ENCODE data around the gene TMEM266.
"Not testable (repeated sequence)": the region's sequence is repeated elsewhere in the genome, so short reads cannot be mapped to it uniquely, and the experiment has no call there.

TMEM266 gene, protein sequence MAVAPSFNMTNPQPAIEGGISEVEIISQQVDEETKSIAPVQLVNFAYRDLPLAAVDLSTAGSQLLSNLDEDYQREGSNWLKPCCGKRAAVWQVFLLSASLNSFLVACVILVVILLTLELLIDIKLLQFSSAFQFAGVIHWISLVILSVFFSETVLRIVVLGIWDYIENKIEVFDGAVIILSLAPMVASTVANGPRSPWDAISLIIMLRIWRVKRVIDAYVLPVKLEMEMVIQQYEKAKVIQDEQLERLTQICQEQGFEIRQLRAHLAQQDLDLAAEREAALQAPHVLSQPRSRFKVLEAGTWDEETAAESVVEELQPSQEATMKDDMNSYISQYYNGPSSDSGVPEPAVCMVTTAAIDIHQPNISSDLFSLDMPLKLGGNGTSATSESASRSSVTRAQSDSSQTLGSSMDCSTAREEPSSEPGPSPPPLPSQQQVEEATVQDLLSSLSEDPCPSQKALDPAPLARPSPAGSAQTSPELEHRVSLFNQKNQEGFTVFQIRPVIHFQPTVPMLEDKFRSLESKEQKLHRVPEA

DNA sequence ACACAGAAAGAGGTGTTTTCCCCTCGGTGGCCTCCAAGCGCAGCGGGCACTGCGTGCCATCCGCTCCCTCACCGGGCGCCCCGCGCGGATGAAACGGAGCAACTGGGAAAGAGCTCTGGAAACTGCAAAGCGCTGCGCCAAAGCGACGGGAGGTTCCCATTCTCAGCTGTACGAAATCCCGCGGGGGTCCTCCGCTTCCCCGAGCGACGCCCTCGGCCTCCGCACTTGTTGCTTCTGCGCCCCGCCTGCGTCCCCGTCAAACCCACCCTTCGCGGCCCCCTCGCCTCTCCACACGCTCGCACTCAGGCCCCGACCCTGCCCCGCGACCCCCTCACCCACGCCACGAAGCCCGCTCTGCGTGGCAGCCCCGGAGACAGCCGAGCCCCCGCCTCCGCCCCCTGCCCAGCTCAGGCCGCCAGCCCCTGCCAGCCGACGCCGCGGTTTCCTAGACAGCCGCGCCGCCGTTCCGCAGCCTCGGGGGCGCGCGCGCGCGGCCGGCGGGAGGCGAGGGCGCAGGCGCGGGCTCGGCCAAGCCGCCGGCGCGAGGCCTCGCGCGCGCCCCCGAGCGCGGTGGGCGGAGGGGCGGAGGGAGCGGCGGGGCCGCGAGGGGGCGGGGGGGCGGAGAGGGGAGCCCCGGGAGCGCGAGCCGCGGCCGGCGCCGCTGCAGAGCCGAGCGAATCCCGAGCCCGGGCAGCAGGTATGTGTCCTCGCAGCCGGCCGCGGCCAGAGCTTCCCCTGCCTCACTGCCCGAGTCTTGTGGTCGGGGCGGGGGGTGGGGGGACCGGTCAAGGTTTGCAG is at the start of gene TMEM266:
TMEM266 (plus strand) TSS at position 666 of the 798 bp plus-strand sequence. CDS start 74,279 bp downstream, outside the sequence.
- DNase-seq = peak; percentile 42
- H3K4me1 Mint-ChIP-seq (ENCODE audit: low read depth) = peaks cover 49% of the 10 kb centered on the region
- H3K36me3 Mint-ChIP-seq (ENCODE audit: low read depth) = no peaks in the 10 kb centered on the region
- no peaks in the 10 kb centered on the region for H3K9me3 Mint-ChIP-seq
- peak within 1 kb of the TSS; percentile 67 for H3K4me3 Mint-ChIP-seq
- H3K27ac Mint-ChIP-seq = no peak within 1 kb of the TSS
- peaks cover 71% of the 10 kb centered on the region for H3K27me3 Mint-ChIP-seq

DNA sequence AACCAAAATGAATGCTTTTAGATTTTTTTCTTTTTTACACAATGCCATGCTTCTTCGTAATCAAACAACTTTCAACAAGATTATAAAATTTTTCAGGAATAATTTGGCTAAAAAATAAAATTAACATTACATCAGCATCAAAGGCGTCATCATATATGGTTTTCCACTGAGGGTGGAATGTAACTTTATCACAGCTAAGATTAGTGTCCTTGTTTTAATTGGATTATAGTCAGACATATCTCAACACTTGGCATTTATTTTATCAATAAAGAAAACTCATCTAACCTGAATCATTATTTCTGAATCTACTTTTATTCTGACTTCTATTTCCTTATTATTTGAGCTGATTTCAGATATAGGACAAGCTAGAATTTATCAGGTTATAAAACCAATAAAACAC is 49.2 kb upstream of the TMEM266 start:
- Mint-ChIP-seq H3K4me3 (no peak overlapping the region), H3K4me1 (ENCODE audit: low read depth) (peaks cover 5% of the 10 kb centered on the region), H3K27me3 (peaks cover 37% of the 10 kb centered on the region), H3K9me3 (peaks cover 3% of the 10 kb centered on the region), H3K27ac (no peak overlapping the region), H3K36me3 (ENCODE audit: low read depth) (no peaks in the 10 kb centered on the region)
- DNase-seq = no peak

DNA sequence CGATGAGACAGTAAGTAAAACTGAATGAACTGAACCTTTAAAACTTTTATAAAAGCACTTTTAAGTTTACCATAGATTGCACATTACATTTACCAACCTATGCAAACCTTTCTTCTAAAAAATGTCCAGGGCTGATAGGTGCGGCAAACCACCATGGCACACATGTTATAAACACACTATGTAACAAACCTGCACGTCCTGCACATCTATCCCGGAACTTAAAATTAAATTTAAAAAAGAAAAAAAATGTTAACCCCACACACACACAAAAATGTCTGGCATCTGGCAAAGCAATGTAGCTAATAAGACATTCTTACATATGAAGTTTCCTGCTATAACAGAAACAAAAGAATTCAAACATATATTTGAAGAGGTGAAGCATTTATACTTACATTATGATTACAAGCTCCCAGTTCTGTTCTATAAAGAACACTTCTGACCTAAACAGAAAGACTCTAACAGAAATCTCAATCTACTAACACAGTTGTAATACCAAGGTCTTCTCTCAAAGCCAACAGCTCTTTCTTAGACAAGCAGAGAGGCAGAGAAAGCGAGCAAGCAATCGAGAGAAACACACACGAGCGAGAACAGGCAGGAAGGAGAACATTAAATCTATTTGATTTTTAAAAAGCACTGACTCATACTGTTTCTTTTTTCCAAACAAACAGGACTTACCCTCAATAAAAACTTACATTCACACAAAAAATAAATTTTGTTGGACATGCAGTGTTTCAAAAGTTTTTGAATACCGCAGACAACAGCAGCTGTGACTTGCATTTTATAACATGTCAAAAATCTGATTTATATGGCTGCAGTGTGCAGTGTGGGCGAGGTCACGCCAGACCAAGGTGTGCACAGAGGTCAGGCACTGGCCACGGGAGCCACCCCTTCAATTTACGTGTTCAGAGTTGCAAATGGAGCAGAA is 47.9 kb upstream of the TMEM266 start, which contains the start of gene NRG4:
NRG4 (minus strand) TSS at position 798 of the 925 bp plus-strand sequence. CDS start 1,194 bp downstream, outside the sequence.
- no peak within 1 kb of the TSS for H3K4me3 Mint-ChIP-seq
- no peaks in the 10 kb centered on the region for H3K36me3 Mint-ChIP-seq (ENCODE audit: low read depth)
- H3K9me3 Mint-ChIP-seq = peaks cover 9% of the 10 kb centered on the region
- no peak within 1 kb of the TSS for H3K27ac Mint-ChIP-seq
- peaks cover 5% of the 10 kb centered on the region for H3K4me1 Mint-ChIP-seq (ENCODE audit: low read depth)
- H3K27me3 Mint-ChIP-seq = peaks cover 45% of the 10 kb centered on the region
- DNase-seq = no peak

DNA sequence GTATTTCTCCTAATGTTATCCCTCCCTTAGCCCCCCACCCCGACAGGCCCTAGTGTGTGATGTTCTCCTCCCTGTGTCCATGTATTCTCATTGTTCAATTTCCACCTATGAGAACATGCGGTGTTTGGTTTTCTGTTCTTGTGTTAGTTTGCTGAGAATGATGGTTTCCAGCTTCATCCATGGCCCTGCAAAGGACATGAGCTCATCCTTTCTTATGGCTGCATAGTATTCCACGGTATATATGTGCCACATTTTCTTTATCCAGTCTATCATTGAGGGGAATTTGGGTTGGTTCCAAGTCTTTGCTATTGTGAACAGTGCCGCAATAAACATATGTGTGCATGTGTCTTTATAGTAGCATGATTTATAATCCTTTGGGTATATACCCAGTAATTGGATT is 46.3 kb upstream of the TMEM266 start:
- peaks cover 15% of the 10 kb centered on the region for H3K9me3 Mint-ChIP-seq
- H3K4me1 Mint-ChIP-seq (ENCODE audit: low read depth); H3K27ac Mint-ChIP-seq; DNase-seq; H3K36me3 Mint-ChIP-seq (ENCODE audit: low read depth); H3K4me3 Mint-ChIP-seq: not testable (repeated sequence)
- peaks cover 50% of the 10 kb centered on the region for H3K27me3 Mint-ChIP-seq

DNA sequence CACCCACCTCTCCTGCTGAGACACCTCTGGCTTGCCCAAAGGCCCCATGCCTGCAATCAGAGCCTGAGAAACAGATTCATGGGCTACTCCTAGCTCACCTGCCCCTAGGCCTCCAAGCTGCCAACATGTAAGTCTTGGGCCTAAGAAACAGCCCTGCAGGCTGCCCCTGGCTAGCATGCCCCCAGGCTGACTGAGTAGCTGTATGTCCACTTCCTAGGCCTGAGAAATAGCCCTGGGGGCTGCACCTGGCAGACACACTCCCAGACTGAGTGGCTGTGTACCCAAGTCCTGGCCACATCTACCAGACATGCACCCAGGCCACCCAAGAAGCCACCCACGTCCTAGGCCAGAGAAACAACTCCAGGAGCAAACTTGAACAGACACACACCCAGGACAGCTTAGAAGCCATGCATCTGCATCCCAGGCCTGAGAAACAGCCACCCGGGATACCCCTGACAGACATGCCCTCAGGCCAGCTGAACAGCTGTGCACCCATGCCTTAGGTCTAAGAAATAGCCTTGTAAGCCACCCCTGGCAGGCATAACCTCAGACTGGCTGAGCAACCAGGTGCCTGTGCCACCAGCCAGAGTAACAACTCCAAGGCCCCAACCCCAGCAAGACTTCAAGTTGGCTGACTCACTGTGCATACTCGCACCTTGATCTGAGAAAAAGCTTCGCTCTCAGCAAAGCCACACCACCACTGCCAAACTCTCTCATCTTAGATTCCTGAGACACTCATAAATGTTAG is 35.6 kb upstream of the TMEM266 start:
- Mint-ChIP-seq H3K36me3 (ENCODE audit: low read depth) (no peaks in the 10 kb centered on the region), H3K4me3 (no peak overlapping the region), H3K27me3 (peaks cover 29% of the 10 kb centered on the region), H3K9me3 (peaks cover 19% of the 10 kb centered on the region), H3K4me1 (ENCODE audit: low read depth) (no peaks in the 10 kb centered on the region), H3K27ac (no peak overlapping the region)
- DNase-seq = no peak

DNA sequence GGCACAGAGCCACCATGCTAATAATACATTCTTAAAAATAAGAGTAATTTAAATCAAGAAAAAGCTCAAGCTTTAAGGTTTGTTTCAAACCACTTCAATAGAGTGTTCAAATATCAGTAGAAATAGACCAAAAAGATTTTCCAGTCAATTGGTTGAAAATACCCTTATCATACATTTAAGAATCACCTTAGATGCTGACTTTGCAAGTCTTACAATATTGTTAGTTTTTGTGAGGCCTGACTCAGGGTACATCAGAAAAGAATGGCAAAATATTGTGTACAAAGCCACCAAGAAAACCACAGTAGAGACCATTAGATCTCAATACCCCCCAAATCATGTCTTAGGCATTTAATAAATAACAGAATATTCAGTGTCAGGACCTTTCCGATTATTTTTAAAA is 27.7 kb upstream of the TMEM266 start:
- no peak overlapping the region for H3K27ac Mint-ChIP-seq
- peaks cover 11% of the 10 kb centered on the region for H3K27me3 Mint-ChIP-seq
- H3K4me1 Mint-ChIP-seq (ENCODE audit: low read depth) = no peaks in the 10 kb centered on the region
- H3K36me3 Mint-ChIP-seq (ENCODE audit: low read depth) = no peaks in the 10 kb centered on the region
- DNase-seq = no peak
- peaks cover 3% of the 10 kb centered on the region for H3K9me3 Mint-ChIP-seq
- H3K4me3 Mint-ChIP-seq = no peak overlapping the region

DNA sequence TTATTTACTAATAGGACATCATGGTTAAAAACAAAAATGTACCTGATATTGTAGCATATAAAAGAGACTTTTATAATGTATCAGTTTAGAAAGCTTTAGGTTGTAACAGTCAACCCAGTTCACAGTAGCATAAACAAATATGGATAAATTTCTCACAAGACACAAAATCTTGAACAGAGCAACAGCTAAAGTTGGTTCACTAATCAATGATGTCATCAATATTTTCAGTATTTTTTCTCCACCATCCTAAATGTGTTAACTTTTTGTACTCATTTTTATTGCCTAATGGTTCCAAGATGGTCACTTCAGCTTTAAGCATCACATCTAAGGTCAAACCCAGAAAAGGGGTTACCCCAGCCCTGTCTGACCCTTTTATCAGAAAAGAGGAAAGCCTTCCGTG is 26.3 kb upstream of the TMEM266 start:
- Mint-ChIP-seq H3K9me3 (no peaks in the 10 kb centered on the region), H3K27me3 (peaks cover 15% of the 10 kb centered on the region), H3K36me3 (ENCODE audit: low read depth) (no peaks in the 10 kb centered on the region), H3K4me1 (ENCODE audit: low read depth) (no peaks in the 10 kb centered on the region), H3K4me3 (no peak overlapping the region), H3K27ac (no peak overlapping the region)
- no peak for DNase-seq

DNA sequence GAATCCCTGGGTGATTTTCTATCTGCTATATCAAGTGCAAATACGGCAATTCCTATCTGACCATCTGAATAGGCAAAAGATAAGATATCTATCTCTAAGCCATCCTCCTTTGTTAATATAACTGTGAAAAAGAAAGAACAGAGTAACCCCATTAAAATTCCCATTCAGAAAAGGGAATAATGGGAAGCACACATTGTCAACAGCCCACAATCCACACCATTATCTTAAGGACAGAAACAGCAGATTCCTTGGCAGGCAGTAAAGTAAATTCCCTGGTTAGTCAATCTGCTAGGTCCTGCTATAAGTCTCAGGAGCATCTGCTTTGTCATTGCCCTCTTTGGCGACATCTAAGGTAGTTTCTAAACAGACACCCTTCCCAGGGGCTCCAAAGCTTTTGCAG is 25.7 kb upstream of the TMEM266 start:
- H3K27me3 Mint-ChIP-seq = peaks cover 21% of the 10 kb centered on the region

DNA sequence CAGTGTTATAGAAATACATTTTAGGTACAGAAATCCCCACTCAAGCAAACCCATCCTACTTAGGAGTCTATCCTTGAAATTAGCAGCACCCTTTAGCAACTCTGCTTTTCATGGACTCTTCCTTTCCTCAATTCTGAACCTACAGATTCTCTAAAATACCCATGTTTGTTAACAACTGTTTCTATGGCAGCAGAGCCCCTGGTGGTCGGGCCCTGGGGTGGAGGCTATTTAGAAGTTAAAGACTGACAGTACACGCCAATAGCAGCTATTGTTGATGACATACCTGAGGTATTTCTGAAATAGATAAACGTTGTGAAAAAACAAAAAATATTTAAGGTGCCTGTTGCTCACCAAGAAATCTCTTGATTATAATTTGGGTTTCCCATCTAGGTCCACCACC is 24.2 kb upstream of the TMEM266 start:
- H3K9me3 Mint-ChIP-seq = peaks cover 3% of the 10 kb centered on the region
- H3K4me3 Mint-ChIP-seq = no peak overlapping the region
- H3K4me1 Mint-ChIP-seq (ENCODE audit: low read depth) = no peaks in the 10 kb centered on the region
- H3K27ac Mint-ChIP-seq = no peak overlapping the region
- H3K36me3 Mint-ChIP-seq (ENCODE audit: low read depth) = no peaks in the 10 kb centered on the region
- no peak for DNase-seq
- H3K27me3 Mint-ChIP-seq = peaks cover 23% of the 10 kb centered on the region

More for the DNA sequence above, 25.7 kb upstream of the TMEM266 start:
- Mint-ChIP-seq H3K4me3 (no peak overlapping the region), H3K4me1 (ENCODE audit: low read depth) (no peaks in the 10 kb centered on the region), H3K9me3 (no peaks in the 10 kb centered on the region), H3K27ac (no peak overlapping the region), H3K36me3 (ENCODE audit: low read depth) (no peaks in the 10 kb centered on the region)
- DNase-seq = no peak

DNA sequence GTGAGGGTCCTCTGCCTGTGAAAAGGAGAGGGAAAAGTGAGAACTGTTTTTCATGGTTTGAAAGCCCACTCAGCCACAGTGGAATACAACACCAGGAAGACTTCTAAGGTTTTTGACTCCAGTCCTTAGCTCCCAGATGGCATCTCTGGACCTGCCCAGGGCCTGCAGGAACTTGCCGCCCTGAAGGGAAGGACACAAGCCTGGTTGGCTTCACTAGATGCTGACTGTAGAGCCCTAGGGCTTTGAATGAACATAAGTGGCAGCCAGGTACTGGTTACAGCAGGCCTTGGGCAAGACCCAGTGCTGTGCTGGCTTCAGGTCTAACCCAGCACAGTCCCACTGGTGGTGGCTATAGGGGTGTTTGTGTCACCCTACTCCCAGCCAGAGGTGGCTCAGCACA is 21.3 kb upstream of the TMEM266 start:
- Mint-ChIP-seq H3K4me1 (ENCODE audit: low read depth) (no peaks in the 10 kb centered on the region), H3K9me3 (peaks cover 20% of the 10 kb centered on the region), H3K4me3 (no peak overlapping the region), H3K27ac (no peak overlapping the region), H3K36me3 (ENCODE audit: low read depth) (no peaks in the 10 kb centered on the region), H3K27me3 (peaks cover 41% of the 10 kb centered on the region)
- DNase-seq = no peak

DNA sequence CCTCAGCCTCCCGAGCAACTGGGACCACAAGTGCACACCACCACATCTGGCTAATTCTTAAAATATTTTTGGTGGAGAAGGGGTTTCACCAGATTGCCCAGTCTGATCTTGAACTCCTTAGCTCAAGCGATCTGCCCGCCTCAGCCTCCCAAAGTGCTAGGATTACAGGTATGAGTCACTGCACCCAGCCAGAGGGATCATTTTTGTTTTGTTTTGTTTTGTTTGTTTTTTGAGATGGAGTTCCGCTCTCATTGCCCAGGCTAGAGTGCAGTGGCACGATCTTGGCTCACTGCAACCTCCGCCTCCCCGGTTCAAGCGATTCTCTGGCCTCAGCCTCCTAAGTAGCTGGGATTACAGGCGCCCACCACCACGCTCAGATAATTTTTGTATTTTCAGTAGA is 5.6 kb upstream of the TMEM266 start:
- peaks cover 36% of the 10 kb centered on the region for H3K27me3 Mint-ChIP-seq
- H3K4me3 Mint-ChIP-seq; H3K36me3 Mint-ChIP-seq (ENCODE audit: low read depth); H3K27ac Mint-ChIP-seq; DNase-seq; H3K9me3 Mint-ChIP-seq: not testable (repeated sequence)
- peaks cover 25% of the 10 kb centered on the region for H3K4me1 Mint-ChIP-seq (ENCODE audit: low read depth)

DNA sequence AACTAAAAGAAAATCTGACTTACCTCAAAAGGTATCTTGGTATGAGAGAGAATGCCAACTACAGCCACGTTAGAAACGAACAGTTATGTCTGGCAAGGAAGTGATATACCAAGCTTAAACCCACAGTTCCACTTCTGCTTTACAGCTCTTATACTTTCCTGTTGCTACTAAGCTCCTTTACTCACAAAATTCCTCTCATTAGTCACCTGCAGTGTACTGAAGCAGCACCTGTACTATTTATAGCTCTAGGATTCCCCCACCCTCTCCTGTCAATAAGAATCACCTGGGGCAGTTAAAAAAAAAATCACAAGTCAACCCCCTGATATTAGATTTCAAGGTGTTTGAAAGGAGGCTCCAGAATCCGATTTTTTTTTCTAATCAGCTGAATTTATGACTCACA is 2.9 kb upstream of the TMEM266 start:
- Mint-ChIP-seq H3K4me3 (no peak overlapping the region), H3K9me3 (no peaks in the 10 kb centered on the region), H3K27ac (no peak overlapping the region), H3K36me3 (ENCODE audit: low read depth) (no peaks in the 10 kb centered on the region), H3K27me3 (peaks cover 59% of the 10 kb centered on the region), H3K4me1 (ENCODE audit: low read depth) (peaks cover 45% of the 10 kb centered on the region)
- DNase-seq = no peak

DNA sequence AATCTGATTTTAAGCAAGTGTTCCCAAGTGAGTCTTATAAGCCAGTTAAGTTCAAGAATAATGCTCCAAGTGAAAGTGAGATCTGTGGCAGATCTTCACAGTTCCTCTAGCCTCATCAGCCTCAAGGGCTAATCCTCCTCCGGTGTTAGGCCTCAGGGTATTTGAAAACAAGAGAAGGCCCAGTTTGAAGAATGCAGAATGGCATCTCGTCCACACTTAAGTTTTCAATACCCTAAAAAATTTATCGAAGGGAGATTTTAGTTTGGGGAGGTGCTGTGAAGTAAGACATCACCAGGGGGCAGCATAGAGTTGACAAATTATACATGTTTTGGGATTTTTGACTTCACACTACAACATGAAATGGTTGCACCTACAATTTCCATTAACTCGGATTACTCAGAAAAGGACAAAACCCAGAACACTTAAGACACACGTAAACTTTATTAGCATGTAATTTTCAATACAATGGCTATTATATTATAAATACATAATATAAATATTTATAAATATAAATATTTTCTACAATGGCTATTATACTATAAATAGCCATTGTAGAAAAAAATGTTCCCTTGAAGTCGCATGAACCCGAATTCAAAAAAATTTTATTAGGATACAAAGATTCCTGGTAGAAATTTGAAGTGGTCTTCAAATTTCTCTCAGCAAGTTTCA is 2.3 kb upstream of the TMEM266 start:
- no peaks in the 10 kb centered on the region for H3K36me3 Mint-ChIP-seq (ENCODE audit: low read depth)
- H3K27ac Mint-ChIP-seq = no peak overlapping the region
- peaks cover 63% of the 10 kb centered on the region for H3K27me3 Mint-ChIP-seq
- peak; percentile 33 for DNase-seq
- H3K9me3 Mint-ChIP-seq = no peaks in the 10 kb centered on the region
- peaks cover 48% of the 10 kb centered on the region for H3K4me1 Mint-ChIP-seq (ENCODE audit: low read depth)
- no peak overlapping the region for H3K4me3 Mint-ChIP-seq

Data from activated T-cell treated with anti-CD3 and anti-CD28 coated beads, Interleukin-2, amount 50 U/mL, for 24 hours (primary cell).